CD4-positive, alpha-beta T cell treated with Interleukin-15 for 1 hour (primary cell): ENCODE data around the gene ATP1A4.
"Not testable (repeated sequence)": the region's sequence is repeated elsewhere in the genome, so short reads cannot be mapped to it uniquely, and the experiment has no call there.

Source experiments
- DNase-seq: peaks from one replicate; pipeline ENCODE4 v3.0.0-alpha.2; 2020

The ATP1A4 gene

DNA sequence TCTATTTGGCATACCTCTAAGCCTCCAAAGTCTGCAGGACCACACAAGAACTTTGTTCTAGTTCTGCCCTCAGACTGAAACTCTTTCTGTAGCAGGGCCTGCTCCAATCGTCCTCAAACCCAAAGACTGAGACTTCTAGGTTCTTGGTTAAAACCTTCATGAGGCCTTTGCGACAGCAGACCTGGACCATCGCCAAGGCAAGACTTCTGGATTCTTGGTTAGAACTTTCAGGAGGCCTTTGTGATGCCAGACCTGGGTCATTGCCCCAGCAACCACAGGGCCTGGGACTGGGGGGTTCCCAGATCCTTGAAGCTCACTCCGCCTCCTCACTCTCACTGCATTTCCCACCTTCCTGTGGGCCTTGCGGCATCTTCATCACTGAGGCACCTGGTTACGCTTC, at the start of gene ATP1A4:
ATP1A4 (plus strand) TSS at position 301 of the 400 bp plus-strand sequence. CDS start 438 bp downstream, outside the sequence.
- no peak for DNase-seq

DNA sequence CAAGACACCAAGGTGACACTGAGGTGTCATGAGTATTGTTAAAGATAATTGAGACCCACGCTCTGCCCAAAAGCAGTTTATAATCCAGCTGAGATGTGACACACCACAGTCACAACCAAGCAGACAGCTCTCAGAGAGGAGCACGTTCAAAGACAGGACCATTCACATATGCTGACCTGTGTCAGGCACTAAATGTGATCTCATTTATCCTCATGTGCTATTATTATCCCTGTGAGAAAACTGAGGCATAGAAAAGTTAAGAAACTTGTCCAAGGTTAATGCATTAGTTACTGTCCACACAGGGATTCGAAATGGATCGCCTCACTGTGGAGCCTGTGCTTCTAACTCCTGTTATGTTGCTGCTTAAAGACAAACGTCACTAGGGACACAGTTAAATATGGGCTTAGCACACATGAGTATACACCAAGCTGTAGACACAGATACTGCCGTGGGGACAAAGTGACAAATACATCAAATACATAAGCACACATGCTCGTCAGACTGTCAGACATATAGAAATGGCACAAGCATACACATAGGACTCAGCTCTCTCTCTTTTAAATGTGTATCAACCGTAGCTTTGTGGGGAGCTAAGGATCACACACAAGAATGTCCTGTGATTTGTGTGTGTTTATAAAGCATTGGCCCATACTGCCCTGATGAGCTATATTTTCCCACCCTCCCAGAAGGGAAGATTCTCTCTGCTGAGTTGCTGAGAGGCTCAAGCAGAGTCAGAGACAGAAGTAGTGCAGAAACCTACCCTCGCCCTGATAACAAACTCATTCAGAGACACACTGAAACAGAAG, 49.5 kb upstream of the ATP1A4 start:
- DNase-seq = no peak

DNA sequence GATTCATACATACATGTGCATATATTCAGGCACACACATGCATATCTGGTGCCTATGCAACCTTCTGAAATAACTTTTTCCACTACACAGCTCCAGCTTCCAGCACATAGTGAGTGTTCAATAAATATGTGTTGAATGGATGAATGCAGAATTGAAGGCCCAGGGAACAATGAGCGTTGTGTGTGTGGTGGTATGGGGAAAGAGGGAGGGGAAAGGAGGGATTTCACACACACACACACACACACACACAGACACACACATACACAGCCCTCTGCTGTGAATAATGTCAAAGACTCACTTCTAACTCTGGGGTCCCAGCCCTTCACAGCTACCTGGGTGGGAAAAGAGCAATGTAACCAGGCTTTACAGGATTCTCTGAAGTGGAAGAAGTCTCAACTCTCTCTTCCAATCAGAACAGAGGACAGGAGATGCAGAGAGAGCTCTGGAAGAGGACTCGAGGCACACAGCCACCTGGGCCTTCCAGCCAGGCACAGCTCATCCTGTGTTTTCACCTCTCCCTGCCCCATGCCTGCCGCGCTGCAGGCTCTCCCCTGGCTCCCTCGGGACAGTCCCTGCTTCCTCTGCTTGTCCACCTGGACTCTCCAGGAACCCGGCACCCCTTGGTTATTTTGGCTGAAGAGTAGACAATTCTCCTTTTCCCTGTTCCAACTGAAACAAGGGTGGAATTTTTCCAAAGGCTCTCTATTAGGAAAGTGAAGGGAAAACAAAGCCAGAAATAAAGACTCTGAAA, 47.6 kb upstream of the ATP1A4 start:
- no peak for DNase-seq

DNA sequence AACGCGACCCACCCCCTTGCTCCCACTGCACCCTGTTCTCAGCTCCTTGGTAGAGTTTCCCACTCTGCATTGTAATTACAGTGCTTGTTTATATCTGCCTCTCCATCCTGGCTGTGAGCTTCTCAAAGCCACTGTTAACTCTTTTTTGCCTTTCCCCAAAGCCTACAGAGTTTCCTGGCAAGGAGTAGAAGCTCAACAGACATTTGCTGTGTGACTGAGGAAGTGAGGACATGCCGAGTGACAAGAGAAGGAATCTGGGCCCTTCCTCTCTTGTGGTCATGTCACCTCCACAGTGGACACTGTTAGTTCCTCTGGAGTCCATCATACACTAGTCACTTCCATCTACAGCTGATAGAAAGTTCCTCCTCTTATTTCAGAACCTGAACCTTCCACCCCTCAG, 46.9 kb upstream of the ATP1A4 start:
- DNase-seq = peak; percentile 36

DNA sequence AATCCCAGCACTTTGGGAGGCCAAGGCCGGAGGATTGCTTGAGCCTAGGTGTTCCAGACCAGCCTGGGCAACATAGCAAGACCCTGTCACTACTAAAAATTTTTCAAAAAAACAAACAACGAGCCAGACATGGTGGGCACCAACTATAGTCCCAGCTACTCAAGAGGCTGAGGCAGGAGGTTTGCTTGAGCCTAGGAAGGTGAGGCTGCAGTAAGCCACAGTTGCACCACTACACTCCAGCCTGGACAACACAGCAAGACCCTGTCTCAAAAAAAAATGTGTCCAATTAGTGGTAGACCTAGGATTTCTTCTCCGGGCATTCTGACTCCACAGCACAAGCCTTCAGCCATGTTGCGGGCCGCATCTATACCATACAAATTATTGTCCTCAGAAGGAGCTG, 46.2 kb upstream of the ATP1A4 start:
- no peak for DNase-seq

DNA sequence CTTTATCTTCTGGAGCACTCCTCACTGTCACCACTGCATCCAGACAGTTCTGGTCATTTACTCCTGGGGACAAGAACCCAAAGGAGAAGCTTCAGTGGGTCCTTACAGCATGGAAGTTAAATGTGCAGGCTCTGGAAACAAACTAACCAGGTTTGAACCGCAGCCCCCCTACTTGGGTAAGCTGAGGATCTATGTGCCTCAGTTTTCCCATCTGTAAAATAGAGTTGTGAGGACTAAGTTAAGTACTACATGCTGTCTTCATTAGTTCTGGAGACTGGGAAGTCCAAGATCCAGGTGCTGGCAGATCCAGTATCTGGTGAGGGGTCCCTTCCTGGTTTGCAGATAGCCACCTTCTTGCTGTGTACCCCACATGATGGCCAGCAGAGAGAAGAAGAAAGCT, 43.9 kb upstream of the ATP1A4 start:
- no peak for DNase-seq

DNA sequence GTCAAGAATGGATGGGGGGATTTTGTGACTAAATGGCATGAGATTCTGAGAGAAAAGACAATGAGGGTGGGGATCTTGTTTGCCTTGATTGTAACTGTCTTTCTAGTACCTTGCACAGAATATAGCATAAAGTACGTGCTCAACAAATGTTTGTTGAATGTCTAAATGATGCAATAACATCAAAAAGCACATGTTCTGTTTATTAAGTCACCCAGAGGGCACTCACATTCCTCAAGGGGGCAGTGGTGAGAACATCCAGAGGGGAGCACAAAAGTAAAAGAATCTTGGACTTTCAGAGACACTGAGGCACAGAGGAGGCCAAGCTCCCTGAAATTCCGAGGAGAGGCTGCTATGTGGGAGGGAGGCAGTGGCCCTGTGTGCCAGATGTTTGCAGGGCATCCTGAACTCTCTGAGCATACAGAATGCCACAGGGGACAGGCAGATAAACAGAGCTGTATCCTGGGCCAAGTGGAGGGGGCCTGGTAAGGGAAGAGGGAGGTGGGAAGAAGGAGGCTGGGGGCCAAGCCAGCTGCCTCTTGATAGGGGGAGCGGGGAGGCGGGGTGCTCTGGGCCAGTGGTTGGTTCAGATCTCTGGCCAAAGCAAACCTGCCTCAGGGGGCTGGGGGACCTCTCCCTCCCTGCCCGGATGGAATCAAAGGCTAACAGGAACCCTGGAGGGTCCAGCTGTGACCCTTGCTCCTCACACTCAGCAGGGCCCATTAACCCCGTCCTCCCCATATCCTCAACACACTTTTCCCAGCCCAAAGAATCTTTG, 42.3 kb upstream of the ATP1A4 start:
- DNase-seq = peak; percentile 31

DNA sequence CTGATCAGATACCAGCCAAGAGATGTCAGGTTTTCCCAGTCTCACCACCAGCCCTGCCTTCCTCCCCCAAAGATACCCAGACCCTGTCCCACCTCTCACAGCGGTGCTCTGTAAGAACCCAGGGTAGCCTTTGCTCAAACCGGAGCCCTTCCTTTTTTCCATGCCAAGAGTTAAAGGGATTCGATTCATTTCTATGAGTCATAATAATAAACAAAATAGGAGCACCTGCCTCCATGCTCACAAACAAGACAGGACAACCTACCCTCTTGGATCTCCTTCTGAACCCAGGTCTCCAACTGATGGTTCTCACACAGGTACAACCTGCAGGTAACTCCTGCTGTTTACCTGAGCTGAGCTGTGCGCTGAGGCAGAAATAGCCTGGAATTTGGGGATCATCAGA, 41.7 kb upstream of the ATP1A4 start:
- no peak for DNase-seq

DNA sequence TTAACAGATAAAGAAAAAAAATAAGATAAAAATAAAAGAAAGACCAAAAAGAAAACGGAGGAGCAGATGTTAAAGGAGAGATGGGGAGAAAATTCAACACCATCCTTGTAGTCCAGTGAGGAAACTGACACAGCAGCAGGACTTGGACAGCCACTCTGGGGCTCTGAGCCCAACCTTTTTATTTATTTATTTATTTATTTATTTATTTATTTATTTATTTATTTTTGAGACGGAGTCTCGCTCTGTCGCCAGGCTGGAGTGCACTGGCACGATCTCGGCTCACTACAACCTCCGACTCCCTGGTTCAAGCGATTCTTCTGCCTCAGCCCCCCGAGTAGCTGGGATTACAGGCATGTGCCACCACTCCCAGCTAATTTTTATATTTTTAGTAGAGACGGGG, 39.9 kb upstream of the ATP1A4 start:
- DNase-seq = not testable (repeated sequence)

DNA sequence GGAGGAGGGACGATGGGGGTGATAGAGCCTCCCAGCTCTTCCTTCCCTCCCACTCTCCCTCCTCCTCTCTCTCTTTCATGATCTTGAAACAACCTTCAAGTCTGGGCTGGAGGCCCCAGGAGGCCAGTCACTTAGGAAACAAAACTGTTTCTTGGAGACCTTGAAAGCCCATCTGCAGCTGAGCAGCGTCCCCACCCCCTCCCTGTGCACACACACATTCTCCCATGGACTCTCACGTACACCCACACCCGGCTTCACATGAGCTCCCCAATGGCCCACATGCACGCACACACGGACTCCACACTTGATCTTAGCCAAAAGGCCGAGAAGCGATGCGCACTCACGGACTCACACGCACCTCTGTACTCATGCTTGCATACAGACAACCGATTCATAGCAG, 39.0 kb upstream of the ATP1A4 start:
- DNase-seq = no peak

DNA sequence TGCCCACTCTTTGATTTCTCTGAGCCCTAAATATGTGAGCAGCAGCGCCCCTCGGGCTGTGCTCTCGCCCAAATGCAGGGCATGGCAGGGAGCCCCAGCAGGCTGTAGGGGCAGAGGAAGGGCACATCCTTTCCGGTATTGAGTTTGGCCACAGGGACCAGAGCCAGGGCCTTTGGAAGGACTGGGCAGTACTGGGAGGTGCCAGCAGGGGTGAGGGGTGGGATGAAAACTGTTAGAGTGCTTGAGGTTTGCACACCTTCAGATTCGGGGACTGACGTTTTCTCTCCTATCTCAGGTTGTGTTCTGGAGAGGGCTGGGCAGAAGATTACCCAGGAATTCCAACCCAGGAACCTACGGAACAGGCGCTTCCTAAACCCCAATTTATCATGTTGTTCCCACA, 38.0 kb upstream of the ATP1A4 start:
- no peak for DNase-seq

DNA sequence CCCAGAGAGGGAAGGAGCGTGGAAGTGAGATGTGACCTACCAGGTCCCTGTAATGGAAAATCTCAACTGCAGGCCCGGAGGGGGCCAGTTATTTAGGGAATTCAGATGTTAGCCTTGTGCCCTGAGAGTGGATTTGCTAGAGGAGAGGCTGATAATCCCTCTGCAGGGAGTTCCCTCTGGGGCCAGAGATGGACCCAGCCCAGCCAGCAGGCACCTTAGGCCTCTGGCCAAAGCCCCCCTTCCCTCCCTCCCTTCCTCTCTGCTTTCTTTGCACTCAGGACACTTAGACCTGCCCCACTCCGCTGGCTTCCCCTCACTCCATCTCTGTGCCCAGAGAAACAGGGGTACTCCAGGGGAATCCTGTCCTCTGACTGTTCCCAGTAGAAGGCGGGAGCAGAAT, 37.3 kb upstream of the ATP1A4 start:
- DNase-seq = no peak

DNA sequence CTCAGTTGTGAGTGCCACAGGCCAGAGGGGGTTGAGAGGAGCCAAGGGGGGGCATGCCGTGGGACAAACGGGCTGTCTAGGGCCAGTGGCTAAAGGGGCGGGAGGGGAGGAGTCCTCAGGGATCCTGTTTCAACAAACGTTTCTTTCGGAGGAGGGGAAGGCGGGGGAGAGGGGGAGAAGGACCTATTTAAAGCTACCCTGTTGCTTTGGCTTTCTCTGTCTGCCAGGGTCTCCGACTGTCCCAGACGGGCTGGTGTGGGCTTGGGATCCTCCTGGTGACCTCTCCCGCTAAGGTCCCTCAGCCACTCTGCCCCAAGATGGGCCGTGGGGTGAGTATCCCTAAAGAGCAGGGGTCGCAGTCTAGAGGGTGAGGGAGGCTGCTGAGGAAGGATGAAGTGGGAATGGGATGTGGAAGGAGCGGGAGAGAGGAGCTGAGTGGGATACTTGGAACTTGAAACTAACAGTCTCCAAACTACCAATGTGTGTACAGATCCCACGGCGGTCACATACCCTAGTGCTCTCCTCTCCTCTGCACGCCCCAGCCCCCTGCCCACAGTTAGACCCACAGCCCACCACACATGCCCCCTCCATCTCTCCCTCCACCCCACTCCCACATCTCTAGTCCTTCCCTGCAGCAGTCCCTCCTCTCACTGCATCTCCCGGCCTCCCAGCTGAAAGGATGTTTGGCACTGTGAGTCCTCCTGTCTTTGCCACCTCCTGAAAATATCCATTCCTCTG, 35.7 kb upstream of the ATP1A4 start, which contains the start of gene ATP1A2:
ATP1A2 (plus strand) TSS at position 215 of the 738 bp plus-strand sequence; CDS start at position 318, 103 bp downstream.
- no peak for DNase-seq

DNA sequence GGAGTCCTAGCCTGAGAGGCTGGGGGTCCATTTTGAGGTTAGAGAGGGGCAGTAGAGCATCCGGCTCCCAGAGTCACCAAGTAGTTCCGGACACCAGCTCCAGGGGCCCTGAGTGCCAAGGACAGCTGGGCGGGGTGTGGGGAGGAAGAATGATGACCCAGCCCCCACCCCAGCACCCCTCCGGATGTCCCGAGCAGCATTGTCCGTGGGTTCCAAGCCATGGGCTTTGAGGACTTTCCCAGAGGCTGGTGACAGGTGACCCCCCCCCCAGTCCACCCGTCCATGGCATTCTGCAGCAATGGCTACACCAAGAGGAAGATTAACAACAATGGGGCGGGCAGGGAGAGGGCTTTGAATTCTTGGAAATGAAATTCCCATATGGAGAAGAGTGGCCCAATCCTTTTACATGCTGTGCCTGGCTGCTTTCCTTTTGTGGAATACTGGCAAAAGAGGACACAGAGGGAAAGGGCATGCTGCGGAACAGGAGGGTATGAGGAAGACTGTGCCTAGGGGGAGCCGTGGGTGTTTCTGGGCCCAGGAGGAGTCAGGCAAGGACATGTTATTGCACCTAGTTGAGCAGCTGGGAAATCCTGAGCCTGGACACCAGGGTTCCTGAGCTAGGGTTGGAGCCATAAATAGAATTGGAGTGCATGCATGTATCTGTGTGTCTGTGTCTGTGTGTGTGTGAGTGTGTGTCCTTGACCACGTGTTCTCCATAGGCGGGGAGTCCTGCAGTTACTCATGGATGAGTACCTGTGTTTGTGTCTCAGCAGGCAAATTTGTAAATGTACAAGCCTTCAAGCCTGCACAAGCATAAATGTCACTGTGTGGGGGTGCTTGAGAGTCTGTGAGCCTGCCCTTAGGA, 34.9 kb upstream of the ATP1A4 start:
- no peak for DNase-seq

DNA sequence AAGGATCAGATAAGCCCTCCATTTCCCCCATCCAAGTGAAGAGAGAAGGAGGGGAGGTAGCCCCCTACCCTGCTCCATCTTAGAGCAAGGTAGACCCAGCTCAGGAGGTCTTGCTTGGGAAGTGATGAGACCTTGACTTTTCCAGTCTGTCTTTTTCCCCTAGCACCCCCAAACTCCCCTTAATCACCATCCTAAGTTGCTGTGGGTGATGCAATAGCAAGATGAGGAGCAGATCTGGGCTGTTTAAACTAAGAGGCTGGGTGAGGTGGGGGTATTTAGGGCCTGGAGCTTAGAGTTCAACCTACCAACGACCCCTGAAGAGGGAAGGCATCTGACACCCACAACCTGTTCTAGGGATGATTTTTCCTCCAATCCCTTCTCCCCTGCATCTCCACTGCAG, 34.1 kb upstream of the ATP1A4 start:
- no peak for DNase-seq

DNA sequence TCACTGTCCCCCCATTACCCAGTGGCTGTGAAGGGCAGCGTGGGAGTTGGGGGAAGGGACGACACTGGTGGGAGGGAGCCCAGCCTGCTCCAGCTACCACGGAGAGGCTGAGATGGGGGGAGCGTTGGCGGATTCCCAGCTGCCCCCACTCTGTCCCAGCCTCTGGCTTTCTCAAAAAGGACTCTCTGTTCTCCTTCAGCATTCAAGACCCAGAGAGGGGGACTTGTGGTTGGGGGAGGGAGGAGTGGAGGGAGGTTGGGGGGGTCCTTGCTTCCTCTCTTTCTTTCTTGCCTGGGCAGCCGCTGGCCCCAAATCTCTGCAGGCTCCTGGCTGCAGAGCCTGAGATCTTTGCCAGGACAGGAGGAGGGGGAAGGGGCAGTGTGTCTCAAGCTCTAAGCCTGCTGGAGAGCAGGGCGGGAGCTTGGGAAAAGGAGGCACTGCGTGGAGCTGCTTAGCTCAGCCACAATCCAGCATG, 33.7 kb upstream of the ATP1A4 start:
- no peak for DNase-seq

DNA sequence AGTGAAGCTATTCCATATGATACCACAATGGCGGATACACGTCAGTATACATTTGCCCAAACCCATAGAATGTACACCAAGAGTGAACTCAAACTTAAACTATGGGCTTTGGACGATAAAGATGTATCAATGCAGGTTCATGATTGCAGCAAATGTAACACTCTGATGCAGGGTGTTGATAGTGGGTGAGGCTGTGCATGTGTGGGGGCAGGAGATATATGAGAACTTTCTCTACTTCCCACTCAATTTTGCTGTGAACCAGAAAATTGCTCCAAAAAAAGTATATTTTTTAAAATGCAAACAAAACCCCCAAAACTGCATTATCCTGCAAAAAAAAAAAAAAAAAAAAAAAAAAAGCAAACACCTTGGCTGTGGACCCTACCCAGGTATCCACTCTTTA, 32.5 kb upstream of the ATP1A4 start:
- DNase-seq = no peak

DNA sequence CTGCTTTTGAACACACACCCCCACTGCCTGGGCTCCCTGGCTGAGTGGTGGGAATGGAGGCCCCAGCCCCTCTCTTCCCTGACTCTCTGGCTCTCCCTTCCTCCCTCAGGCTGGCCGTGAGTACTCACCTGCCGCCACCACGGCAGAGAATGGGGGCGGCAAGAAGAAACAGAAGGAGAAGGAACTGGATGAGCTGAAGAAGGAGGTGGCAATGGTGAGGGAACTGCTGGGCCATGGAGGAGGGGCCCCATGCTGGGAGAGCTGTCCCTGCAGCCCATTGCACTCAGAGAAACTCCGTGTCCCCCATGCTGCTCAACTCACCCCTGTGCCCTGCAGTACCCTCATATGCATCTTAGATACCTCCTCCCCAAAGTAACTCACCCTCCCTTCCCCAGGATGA, 30.6 kb upstream of the ATP1A4 start:
- DNase-seq = no peak

DNA sequence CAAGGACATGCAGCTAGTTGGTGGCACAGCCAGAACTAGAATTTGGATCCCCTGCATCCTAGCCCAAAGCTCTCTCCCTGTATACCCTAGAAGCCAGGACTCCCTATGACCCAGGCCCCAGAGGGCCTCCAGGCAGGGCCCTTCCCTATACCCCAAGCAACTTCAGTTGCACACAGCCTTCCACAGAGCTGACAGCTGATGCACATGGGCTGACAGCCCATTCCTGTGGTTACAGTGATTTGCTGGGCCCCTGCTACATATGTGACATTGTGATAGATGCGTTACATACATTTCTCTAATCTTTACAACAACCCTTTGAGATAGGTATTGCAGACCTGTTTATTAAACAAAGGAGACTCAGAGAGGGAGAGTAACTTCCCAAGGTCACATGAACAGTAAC, 30.0 kb upstream of the ATP1A4 start:
- DNase-seq = no peak

DNA sequence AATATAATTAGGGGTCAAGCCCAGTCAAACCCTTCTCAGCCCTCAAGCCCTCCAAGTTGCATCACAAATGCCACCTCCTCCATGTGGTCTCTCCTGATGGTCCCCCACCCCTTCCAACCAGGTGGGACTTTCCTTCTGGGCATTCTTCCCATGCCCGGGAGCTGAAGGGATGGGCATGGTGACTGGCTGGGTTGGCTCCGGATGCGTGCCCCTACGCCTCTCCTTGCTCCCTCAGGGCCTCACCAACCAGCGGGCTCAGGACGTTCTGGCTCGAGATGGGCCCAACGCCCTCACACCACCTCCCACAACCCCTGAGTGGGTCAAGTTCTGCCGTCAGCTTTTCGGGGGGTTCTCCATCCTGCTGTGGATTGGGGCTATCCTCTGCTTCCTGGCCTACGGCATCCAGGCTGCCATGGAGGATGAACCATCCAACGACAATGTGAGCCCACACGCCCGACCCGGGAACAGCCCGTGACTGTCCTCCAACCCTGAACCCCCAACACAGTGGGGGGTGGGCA, 28.4 kb upstream of the ATP1A4 start:
- DNase-seq = no peak

DNA sequence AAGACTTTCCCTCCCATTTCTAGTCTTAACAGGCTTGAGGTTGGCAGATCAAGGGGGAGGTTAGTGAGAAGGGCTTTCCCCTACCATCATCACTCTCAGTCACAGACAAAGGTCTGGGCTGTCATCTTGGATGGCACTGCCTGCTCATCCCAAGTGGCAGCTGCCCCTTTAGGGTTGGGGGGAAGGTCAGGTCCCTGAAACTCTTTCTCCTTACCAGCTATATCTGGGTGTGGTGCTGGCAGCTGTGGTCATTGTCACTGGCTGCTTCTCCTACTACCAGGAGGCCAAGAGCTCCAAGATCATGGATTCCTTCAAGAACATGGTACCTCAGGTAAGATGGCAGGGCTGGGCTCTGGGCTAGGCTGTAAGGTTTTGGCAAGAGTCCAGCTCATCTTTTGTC, 27.7 kb upstream of the ATP1A4 start:
- no peak for DNase-seq
